H54 (cell line): Measurements from ENCODE around the gene CHRNE.

Source experiments
- DNase-seq: peaks from one replicate; pipeline ENCODE4 v3.0.0; 2011; ENCODE audit warnings: low spot score, mixed read lengths; ENCODE audit not compliant: insufficient read length
- FAIRE-seq: peaks from 3 replicates; lab custom pipeline; 2011; peaks lifted over from hg19 to GRCh38; lab: Jason Lieb, UNC
- POLR2A ChIP-seq: IDR thresholded peaks from 2 replicates; pipeline ENCODE4 v1.6.1; 2011; ENCODE audit warnings: low read depth, mild to moderate bottlenecking, low read length

The CHRNE gene

DNA sequence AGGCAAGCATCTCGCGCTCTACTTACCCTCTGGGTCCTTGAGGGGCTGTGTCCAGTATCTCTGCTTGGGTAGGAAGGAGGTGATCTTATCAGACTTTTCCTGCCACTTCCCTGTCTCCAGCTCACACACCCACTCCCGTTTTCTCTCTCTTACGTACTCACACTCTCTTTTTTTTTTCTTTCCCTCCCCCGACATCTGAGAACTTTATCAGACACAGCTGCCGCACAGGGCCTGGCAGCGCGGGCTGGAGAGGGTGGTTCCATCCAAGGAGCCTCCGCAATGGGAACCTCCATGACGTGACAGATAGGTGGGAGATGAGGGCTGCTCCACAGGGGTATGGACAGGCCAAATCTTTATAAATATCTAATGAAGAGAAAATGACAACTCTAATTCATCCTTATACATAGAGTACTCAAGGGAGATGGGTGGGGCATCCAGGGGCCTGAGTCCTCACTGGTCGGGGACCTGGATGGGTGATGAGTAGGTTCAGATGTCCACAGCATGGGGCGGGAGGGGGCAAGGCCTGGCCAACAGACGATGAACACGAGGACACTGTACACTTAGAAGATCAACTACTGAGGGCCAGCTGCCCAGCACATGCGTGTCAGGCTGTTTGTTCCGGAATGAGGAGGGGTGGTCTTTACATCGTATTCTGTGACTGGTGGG, 46.5 kb downstream of the CHRNE start:
- DNase-seq (no peak), FAIRE-seq (no peak)
- TF ChIP-seq POLR2A = no peak

- no peak for TF ChIP-seq POLR2A
- FAIRE-seq (no peak), DNase-seq (no peak)
Measured at GRCh38 chr17:4854111-4854681, 48.7 kb downstream of the CHRNE start.

- DNase-seq (no peak), FAIRE-seq (no peak)
- no peak for TF ChIP-seq POLR2A
Measured at GRCh38 chr17:4853208-4853671, 49.7 kb downstream of the CHRNE start.

DNA sequence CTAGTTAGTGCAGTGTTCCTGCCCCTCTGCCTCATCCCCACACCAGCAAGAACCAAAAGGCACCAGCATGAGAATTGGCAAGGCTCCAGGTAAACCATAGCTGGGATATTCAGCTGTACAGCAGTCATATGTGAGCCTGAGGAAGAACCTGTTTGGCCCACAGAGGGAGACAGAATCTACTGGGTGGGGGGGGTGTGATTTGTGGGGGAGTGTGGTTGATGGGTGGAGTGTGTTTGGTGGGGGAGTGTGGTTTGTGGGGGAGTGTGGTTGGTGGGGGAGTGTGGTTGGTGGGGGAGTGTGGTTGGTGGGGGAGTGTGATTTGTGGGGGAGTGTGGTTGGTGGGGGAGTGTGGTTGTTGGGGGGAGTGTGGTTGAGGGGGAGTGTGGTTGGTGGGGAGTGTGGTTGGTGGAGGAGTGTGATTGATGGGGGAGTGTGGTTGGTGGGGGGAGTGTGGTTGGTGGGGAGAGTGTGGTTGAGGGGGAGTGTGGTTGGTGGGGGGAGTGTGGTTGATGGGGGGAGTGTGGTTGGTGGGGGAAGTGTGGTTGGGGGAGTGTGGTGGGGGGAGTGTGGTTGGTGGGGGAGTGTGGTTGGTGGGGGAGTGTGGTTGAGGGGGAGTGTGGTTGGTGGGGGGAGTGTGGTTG, 50.2 kb downstream of the CHRNE start:
- FAIRE-seq = no peak
- no peak for DNase-seq

DNA sequence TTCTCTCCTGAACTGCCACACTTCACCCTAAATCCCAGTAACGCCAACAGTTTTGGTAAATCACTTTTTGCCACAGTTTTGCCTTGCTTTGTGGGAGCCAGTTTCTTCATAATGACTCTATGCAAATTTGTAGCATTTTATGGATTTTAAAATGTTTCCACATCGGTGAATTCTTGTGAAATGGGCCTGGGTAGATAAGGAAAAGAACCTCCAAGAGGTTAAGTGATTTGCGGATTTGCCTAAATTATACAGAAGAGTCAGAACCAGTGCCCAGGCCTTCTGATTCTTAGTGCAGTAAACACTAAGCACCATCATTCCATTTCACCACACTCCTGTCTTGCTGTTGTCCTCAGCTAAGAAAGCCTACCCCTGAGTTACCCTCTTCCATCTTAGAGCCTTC, 51.8 kb downstream of the CHRNE start:
- FAIRE-seq = no peak
- TF ChIP-seq POLR2A = no peak
- no peak for DNase-seq

More for the DNA sequence above, 50.2 kb downstream of the CHRNE start:
- no peak for TF ChIP-seq POLR2A

- FAIRE-seq = no peak
- no peak for TF ChIP-seq POLR2A
- DNase-seq = no peak
Measured at GRCh38 chr17:4850246-4850645, 52.7 kb downstream of the CHRNE start.

GRCh38 chr17:4849011-4849536, 53.8 kb downstream of the CHRNE start:
- no peak for TF ChIP-seq POLR2A
- FAIRE-seq = no peak
- DNase-seq = no peak
